ENCODE measurements around the gene POLE2. TPM values are rescaled to one million over a fixed set of nuclear protein-coding genes. Genes with fewer than 3 reads are reported as not detected.

POLE2 gene
- total and polyA plus RNA-seq, 2 of the 13 experiments (the other 11 are each of a cell fraction or from before 2014, with no cell fraction given), result 16.6 to 37.0 TPM

DNA sequence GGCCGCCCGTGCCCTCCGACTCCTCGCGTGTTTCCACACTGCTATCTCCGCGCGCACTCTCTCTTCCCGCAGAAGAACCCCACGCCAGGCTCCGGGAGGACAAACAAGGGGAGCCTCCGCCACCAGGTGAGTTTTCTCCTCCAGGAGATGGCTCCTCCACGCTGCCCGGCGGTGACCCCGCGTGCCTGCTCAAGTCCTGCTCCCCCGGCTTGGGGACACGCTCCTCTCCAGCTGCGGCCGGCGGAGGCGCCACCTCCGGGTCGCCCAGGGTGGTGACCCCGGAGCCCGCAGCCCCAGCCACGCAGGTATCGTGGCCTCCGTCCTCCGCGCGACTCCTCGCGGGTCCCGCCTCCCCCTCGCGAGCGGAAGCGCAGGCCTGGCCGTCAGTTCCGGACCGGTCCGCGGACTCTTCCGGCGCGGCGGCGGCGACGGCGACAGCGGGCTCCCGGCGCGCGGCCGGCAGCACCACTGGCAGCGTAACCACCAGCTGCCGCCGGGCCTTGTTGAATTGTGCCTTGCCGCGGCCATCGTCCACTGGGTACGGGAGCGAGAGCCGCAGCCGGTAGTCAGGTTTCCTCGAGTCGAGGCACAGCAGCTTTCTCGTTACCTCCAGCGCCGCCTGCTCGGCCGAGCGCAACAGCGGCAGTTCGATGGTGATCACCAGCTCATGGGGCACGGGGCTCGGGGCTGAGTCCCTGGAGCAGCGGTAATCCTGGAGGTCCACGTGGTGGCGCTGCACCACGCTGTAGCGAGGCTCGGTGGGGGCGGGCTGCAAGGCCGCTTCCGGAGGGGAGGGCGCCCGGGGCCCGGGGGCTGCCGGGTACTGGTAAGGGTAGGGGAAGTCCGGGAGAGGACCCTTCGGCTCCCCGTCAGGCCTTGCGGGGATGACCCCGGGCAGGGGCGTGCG lies 54.1 kb downstream of the POLE2 start (continued):
- TF ChIP-seq, protein P1, sequence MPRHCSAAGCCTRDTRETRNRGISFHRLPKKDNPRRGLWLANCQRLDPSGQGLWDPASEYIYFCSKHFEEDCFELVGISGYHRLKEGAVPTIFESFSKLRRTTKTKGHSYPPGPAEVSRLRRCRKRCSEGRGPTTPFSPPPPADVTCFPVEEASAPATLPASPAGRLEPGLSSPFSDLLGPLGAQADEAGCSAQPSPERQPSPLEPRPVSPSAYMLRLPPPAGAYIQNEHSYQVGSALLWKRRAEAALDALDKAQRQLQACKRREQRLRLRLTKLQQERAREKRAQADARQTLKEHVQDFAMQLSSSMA (CRISPR knock-in tag; IDR thresholded peaks at IDR 0.05), result no peak; the same call in 1 of the 2 replicates
- TF ChIP-seq ZNF367 (CRISPR knock-in tag; IDR thresholded peaks at IDR 0.05; ENCODE audit: borderline replicate concordance) (no peak), ZNF460 (CRISPR knock-in tag; IDR thresholded peaks at IDR 0.05; ENCODE audit: borderline replicate concordance) (peak; percentile 60; the same call in 1 of the 2 replicates), ZSCAN20 (CRISPR knock-in tag; IDR thresholded peaks at IDR 0.05; ENCODE audit: borderline replicate concordance) (no peak; the same call in 1 of the 2 replicates), NAIF1 (CRISPR knock-in tag; IDR thresholded peaks at IDR 0.05; ENCODE audit: borderline replicate concordance) (peak; percentile 95), ATF7-NPFF (CRISPR knock-in tag; IDR thresholded peaks at IDR 0.05; ENCODE audit: low read depth) (no peak; the same call in none of the 2 replicates), CBFB (CRISPR knock-in tag; IDR thresholded peaks at IDR 0.05) (0 out of 2 replicates have a peak, but pooled peaks have one; percentile 61), HNF4A (CRISPR knock-in tag; IDR thresholded peaks at IDR 0.05) (no peak; the same call in 1 of the 2 replicates), JARID2 (CRISPR knock-in tag; IDR thresholded peaks at IDR 0.05; ENCODE audit: insufficient replicate concordance) (no peak), ZNF766 (CRISPR knock-in tag; IDR thresholded peaks at IDR 0.05; ENCODE audit: borderline replicate concordance) (no peak), ZNF205 (CRISPR knock-in tag; IDR thresholded peaks at IDR 0.05) (no peak), KLF6 (CRISPR knock-in tag; IDR thresholded peaks at IDR 0.05) (peak; percentile 87), ZNF616 (CRISPR knock-in tag; IDR thresholded peaks at IDR 0.05; ENCODE audit: low read depth) (0 out of 2 replicates have a peak, but pooled peaks have one; percentile 69), NFYB (CRISPR knock-in tag; IDR thresholded peaks at IDR 0.05) (no peak), NR2F1 (CRISPR knock-in tag; IDR thresholded peaks at IDR 0.05) (peak; percentile 77 to 90)
- TF ChIP-seq, protein P2, sequence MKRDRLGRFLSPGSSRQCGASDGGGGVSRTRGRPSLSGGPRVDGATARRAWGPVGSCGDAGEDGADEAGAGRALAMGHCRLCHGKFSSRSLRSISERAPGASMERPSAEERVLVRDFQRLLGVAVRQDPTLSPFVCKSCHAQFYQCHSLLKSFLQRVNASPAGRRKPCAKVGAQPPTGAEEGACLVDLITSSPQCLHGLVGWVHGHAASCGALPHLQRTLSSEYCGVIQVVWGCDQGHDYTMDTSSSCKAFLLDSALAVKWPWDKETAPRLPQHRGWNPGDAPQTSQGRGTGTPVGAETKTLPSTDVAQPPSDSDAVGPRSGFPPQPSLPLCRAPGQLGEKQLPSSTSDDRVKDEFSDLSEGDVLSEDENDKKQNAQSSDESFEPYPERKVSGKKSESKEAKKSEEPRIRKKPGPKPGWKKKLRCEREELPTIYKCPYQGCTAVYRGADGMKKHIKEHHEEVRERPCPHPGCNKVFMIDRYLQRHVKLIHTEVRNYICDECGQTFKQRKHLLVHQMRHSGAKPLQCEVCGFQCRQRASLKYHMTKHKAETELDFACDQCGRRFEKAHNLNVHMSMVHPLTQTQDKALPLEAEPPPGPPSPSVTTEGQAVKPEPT (CRISPR knock-in tag; IDR thresholded peaks at IDR 0.05; ENCODE audit: low read depth), result peak; percentile 45
- TF ChIP-seq, protein P3, sequence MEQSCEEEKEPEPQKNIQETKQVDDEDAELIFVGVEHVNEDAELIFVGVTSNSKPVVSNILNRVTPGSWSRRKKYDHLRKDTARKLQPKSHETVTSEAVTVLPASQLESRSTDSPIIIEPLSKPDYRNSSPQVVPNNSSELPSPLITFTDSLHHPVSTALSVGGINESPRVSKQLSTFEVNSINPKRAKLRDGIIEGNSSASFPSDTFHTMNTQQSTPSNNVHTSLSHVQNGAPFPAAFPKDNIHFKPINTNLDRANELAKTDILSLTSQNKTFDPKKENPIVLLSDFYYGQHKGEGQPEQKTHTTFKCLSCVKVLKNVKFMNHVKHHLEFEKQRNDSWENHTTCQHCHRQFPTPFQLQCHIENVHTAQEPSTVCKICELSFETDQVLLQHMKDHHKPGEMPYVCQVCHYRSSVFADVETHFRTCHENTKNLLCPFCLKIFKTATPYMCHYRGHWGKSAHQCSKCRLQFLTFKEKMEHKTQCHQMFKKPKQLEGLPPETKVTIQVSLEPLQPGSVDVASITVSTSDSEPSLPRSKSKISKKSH (CRISPR knock-in tag; IDR thresholded peaks at IDR 0.05; ENCODE audit: borderline replicate concordance), result no peak
- TF ChIP-seq, protein P4, sequence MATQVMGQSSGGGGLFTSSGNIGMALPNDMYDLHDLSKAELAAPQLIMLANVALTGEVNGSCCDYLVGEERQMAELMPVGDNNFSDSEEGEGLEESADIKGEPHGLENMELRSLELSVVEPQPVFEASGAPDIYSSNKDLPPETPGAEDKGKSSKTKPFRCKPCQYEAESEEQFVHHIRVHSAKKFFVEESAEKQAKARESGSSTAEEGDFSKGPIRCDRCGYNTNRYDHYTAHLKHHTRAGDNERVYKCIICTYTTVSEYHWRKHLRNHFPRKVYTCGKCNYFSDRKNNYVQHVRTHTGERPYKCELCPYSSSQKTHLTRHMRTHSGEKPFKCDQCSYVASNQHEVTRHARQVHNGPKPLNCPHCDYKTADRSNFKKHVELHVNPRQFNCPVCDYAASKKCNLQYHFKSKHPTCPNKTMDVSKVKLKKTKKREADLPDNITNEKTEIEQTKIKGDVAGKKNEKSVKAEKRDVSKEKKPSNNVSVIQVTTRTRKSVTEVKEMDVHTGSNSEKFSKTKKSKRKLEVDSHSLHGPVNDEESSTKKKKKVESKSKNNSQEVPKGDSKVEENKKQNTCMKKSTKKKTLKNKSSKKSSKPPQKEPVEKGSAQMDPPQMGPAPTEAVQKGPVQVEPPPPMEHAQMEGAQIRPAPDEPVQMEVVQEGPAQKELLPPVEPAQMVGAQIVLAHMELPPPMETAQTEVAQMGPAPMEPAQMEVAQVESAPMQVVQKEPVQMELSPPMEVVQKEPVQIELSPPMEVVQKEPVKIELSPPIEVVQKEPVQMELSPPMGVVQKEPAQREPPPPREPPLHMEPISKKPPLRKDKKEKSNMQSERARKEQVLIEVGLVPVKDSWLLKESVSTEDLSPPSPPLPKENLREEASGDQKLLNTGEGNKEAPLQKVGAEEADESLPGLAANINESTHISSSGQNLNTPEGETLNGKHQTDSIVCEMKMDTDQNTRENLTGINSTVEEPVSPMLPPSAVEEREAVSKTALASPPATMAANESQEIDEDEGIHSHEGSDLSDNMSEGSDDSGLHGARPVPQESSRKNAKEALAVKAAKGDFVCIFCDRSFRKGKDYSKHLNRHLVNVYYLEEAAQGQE (IDR thresholded peaks at IDR 0.05; ENCODE audit: borderline replicate concordance in 1 of 2, low read depth in 1 of 2, low read length in 2 of 2), result peak in 1 of 2 experiments; percentile 48; a peak in 1 of 4 replicates
